AML-193 (cell line): ENCODE measurements around the gene SPAG17.

Experiments
- DNase-seq, 2 experiments: peaks; one replicate each; lab custom pipeline; 2025; lab: John Stamatoyannopoulos, UW

The SPAG17 gene

DNA sequence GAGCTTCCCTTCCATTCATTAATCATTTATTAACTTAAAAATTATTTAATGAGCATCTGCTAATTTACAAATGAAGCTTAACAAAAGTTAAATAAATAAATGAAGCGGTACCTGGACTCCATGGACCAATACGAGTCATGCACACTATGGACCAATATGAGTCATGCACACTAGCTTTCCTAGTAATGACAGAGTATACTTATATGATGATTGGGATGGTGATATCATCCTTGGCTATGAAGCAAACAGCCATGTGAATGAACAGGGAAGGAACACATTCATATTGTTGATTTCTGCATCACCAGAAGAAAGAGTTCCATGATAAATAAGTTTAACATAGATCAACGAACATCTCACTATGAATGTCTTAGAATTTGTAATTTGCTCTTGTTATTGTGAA is 109.9 kb downstream of the SPAG17 start:
- no peak for DNase-seq

DNA sequence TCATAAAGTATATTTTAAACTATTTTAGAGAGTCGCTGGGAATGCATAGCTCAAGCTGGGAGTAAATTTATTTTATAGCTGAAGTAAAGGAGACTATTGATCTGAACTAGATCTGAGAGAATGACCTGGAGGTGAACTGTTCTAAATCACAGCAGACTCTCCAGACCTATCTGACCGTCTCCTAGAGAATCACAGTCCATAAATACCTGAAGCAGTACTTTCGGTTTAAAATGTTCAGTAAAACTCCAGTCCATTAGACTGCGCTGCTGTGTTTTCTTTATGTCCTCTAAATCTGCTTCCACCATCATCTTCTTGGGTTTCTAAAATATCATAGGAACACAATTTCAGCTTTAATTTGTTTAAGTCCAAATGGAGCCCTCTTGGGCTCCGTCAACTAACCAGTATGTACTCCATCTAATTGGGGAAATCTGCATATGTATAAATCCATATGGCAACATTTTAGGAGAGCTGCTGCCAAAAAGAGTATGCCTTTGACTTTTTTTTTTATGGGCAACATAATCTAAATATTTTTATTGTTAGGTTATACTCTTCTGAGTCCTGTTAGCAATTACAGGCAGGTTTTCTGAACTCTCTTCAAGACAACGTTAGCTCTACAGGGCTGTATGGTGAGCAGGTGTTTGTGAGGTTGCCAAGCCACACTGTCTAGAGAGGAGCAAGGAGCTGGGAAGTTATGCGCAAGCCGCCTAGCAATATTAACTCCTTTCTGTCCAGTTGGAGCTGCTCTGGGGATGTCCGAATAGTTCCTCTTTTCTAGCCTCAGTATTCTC is 111.2 kb downstream of the SPAG17 start:
- DNase-seq: no peak

DNA sequence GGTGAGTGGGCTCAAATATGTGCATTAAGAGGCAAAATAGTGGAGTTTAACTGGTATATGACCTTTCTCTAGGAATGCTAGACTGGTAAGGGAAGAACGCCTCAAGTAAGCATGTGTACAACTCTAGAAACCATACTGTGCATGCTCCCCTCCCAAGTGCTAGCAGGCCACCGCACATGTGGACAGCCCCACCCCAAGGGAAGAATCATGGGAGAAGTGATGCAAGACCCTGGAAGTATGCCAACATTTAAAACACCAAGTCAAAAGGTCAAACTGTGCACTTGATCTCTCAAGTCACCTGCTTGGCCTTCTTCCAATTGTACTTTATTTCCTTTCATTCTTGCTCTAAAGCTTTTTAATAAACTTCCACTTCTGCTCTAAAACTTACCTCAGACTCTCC is 135.0 kb downstream of the SPAG17 start:
- DNase-seq: no peak

DNA sequence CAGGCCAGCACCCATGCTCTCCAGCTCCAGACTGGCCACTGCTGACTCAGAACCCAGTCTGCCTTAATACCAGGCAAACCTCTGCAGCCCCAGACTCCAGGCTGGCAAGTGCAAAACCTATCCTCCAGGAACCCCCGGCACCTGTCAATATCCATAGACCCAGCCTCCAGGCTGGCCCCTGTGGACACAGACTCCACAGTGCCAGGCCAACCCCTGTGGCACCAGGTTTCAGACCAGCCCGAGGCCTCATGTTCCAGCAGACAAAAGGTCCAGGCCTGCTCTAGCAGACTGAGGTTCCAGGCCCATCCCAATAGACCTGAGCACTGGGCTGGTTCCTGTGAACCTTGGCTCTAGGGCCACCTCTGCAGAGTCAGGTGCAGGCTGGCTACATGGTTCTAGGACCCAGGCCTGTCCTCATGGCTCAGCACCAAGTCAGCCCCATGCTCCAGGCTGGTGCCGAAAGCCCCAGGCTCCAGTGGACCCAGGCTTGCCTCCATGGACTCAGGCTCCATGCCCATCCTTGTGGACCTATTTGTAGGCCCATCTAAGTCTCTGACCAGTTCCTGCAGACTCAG is 137.3 kb downstream of the SPAG17 start:
- no peak for DNase-seq

DNA sequence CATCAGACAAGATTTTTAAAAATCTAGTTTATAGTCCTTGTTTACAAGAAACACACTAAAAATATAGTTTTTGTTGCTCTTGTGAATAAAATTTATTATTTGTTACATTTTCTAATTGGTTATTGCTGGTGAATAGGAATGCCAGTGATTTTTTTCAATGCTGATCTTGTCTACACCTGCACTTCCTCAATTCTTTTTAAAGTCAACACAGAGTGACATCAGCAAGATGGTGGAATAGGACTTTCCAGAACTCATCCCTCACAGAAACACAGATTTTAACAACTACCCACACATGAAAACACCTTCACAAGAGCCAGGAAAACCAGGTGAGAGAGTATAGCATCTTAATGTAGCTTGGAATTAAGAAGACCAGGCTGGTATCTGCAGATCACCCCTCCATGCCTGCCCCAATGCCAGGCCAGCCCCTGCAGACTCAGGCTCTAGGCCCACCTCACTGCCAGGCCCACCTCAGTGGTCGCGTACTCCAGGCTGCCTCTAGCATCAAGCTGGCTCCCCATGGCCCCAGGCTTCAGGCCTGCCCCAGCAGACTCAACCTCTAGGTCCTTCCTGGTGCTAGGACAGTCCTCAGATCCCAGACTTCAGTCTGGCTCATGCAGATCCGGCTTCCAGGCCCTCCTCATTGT is 137.9 kb downstream of the SPAG17 start:
- DNase-seq: no peak

DNA sequence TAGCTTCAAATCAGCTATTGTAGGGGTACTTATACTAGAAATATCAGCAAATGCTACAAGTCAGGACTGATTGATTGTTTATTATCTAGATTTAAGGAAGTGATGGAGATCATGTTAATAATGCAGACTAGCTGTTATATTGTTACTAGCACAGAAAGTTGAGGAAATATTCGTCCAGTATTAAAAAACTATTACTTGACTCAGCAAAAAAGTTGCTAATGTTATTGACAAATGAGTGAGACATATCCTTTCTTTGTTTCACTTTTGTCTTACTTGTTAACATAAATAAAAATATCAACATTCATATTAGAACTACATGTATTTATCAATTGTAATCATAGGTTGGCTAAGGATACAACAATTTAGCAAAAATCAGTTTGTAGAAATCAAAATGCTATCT is 141.4 kb downstream of the SPAG17 start:
- no peak for DNase-seq

DNA sequence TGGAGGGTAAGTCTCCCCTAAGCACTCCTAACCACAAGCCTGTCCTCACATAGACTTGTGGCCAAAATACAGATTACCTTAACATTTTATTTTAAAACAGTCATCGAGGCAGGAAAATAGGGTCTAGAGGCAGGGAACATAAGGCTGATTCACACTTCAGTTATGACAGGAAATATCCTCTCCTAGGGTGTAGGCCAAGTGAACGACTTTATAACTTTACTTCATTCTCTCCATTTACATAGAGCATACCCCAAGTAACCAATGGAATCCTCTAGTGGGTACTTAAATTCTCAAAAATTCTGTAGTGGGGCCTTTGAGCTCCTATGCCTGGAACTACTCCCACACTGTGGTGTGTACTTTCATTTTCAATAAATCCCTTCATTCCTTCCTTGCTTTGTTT is 142.5 kb downstream of the SPAG17 start:
- no peak for DNase-seq

DNA sequence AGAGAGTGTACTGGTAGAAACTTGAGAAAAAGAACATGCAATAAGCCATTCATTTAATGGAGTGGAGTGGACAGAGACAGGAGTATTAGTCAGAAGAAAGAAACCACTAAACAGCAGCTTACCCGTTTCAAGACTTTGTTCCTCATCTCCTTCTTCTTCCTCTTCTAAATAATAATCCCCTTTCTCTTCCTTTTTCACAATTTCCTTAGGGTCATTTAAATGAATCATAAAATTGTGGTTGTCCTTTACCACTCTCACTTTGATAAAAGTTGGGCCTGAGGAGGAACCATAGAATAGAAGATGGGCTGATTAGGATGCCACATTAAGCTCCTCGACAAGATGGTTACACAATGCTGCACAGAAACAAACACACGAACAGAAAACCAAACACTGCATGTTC is 145.9 kb downstream of the SPAG17 start:
- peak; percentile 40 to 46 for DNase-seq

DNA sequence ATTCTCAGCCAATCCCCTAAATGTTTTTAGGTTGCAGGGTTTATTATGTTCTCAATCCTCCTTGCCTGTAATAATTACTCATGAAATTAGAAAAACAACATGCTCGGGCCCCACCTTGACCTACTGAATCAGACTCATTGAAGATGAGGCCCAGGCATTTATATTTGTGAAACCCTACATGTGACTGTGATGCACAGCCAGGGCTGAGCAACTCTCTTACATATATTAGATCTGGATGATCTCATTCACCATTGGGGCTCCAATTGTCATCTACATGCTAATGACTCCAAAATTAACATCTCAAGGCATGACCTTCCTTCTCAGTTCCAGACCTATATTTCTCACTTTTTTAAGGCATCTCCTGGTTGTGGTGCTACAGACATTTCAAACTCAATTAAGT is 152.1 kb downstream of the SPAG17 start:
- DNase-seq: no peak

DNA sequence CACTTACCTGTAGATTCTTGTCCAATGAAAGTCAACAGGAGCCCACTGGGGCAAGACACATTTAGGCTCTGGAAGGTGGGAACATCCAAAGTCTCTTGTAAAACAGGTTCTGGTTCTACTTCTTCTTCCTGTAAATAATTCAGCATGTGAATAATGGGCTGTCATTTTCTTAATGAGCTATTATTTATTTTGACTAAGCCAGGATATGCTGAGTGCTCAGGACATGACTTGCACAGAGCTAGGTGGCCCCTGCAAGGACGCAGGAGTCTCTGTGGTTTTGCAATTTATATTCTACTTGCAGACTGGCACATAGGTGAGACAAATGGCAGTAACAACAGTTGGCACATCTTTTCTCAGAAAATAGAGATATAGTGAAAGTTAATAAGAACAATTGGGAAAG is 156.8 kb downstream of the SPAG17 start:
- DNase-seq: no peak

DNA sequence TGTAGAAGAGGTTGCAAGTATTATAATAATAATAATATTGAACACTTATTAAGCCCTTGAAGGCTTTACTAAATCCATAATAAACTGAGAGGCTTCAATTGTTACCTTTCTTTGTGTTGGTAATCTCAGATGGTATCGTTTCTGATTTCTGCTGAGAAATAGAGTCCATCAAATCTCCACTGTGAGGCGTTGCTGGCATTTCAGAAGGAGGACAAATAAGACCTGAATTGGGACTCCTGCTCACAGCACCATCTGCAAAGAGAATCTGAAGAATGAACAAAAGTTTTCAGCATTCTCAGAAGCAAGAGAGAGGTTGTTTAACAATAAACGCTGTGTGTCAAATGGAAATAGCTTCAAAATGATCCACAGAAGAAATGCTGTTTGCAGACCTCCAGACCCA is 161.8 kb downstream of the SPAG17 start:
- no peak for DNase-seq

DNA sequence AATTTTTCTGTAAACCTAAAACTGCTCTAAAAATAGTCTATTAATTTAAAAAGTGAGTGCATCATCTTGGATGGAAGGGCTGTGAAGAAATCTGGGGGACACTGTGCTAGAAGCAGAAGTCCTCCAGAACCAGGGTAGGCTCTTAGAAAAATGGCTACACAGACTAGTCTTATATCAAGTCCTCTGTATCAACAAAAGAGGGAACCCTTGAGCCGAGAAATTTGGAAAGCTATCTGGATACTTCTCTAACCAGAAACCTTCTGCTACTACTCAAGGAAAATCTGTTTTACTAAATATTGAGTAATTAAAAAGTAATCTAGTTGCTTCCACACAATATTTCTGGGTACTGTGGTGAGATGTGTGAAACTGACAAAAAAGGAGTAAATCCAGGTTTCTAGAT is 163.4 kb downstream of the SPAG17 start:
- DNase-seq: no peak

DNA sequence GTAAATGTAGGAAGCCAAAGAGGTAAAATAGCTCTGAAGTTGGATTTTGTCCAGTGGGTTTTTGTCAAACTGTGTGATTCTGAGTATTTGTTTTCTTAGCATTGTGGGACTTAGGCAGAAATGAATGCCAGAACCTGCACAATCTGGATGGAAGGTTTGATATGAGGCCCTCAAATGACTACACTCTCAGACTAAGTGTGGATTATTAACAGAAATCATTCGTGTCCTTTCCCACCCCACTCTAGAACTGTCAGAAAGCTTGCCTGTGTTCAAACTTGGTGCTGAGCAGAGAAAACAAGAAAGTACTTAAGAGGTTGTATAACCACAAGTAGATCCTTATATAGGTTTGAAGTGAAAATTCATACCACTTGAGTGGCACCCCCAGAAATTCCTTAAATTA is 167.0 kb downstream of the SPAG17 start:
- no peak for DNase-seq

DNA sequence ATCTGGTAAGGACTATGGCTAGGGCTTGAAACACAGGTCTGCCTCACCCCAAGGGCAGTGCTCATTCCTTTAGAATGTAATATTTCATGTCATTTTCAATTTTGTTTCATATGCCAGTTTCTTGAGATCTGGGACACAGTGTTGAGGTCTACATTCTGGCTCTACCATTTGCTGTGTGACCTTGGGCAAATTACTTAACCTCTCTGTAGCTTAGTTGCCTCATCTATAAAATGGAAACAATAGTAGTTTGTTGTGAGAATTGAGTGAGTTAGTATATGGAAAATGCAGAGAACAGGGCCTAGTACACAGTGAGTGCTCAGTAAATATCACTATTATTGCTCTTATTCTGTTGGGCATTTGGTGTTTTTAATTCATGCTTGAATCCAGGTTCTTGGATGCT is 171.1 kb downstream of the SPAG17 start:
- no peak for DNase-seq

DNA sequence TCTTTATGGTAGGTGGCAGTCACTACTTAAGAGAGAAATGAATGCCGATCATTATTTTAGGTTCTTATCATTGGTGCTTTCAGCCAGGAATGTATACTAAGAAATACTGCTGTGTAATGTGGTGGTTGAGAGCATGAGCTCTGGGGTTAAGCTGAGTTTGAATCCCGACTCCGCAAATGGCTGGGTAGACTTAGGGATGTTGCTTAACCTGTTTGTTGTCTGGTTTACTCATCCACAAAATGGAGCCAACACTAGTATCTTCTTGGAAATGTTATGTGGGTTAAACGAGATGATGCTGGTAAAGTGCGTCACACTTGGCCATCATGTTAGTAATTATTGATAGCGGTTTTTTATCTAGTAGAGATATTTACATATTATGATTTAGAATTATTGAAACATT is 171.7 kb downstream of the SPAG17 start:
- no peak for DNase-seq

DNA sequence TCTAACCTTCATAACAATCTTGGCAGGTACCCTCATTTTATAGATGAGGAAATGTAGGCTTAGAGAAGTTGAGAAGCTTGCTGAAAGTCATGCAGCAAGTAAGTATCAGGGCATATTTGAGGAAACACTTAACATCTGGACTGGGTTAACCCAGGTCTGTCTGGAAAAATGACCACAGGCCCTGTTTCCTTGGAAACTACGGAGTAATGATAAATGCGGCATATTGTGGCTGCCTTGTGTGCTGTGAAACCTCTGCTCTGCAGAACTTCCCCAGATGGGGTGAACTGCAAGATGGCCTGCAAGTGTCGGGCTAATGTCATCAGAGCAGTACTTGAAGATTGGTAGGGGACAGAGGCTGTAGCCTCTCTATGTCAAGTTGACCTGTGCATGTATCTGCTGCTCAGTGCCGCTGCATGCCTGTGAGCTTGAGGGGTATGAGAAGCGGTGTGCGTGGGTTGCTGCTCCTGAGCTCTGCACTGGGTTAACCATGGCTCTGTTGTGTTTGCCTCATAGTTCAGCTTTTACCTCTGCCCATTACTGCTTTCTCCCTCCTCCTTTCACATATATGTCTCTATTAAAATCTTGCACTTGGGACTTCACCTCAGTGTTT is 172.4 kb downstream of the SPAG17 start:
- DNase-seq: no peak

DNA sequence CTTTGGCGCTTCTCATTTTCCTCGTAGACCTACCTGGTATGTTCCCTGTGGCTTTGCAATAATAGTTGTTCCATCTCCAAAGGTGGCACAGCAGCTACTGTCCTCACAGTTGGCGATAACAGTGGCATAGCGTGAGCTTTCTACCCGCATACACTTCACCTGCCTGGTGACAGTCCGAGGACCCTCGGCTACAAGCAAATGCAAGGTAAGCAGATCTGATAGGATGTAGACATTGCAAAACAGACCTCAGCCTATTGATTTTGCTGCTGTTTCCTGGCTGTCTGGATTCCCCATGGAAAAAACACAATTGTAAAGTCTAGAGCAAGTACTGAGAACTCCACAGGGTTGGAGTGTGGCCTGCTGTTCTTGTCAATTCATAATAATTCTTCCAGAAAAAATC is 177.0 kb downstream of the SPAG17 start:
- DNase-seq: no peak

DNA sequence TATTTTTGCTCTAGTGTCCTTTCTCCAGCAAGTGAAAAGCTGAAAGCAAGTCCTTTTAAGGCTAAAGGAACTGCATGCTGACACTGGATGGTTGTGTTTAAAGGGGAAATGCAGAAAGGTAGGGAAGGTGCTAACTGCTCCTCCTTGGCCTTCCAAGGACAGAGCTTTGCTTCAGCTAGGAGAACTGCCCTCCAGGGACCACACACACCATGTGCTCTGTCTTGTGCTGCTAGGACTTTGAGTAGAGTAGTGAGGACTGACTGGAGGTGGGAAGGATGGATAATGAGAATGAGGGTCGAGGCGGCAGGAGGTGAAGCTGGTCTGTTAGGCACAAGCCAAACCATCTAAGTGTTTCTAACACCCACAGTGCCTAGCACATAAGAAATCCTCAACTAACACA is 177.6 kb downstream of the SPAG17 start:
- no peak for DNase-seq

DNA sequence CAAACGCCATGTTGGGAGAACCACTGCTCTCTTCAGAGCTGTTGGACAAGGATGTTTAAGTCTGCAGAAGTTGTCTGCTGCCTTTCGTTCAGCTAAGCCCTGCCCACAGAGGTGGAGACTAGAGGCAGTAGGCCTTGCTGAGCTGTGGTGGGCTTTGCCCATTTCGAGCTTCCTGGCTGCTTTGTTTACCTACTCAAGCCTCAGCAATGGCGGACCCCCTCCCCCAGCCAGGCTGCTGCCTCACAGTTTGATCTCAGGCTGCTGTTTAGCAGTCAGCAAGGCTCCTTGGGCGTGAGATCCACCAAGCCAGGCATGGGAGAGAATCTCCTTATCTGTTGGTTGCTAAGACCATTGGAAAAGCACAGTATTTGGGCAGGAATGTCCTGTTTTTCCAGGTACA is 180.7 kb downstream of the SPAG17 start:
- DNase-seq: no peak

DNA sequence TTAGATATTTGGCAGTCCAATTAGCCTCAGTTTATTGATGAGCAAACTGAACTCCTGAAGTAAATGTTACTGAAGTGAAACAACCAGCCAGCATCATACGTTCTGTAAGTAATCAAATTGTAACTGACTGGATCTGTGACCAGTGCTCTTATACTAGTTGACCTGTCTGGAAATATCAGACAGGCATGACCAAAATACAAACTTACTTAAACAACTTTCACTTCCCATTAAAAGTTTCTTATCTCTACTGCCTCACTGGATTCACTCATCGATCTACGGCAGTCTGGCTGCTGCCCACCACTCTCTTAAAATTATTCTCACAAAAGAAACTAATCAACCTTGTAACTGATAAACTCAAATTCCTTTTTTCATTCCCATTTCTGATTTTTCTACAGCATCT is 199.1 kb downstream of the SPAG17 start:
- no peak for DNase-seq

DNA sequence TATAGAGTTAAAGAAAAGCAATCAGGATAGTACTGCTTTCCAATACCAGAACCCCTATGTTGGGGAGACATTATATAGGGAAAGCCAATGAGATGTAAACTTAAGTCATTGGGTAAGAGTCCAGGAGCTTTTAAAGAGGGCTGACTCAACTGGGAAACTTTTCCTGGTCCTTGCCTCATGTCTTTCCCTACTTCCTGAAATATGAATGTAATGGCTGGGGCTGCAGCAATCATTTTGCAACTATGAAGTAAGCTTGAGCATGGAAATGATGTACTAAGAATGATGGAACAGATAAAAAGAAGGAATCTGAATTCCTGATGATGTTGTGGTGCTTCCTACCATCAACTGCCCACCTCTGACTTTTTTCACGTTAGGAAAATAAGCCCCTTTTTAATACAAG is 199.8 kb downstream of the SPAG17 start:
- DNase-seq: no peak

DNA sequence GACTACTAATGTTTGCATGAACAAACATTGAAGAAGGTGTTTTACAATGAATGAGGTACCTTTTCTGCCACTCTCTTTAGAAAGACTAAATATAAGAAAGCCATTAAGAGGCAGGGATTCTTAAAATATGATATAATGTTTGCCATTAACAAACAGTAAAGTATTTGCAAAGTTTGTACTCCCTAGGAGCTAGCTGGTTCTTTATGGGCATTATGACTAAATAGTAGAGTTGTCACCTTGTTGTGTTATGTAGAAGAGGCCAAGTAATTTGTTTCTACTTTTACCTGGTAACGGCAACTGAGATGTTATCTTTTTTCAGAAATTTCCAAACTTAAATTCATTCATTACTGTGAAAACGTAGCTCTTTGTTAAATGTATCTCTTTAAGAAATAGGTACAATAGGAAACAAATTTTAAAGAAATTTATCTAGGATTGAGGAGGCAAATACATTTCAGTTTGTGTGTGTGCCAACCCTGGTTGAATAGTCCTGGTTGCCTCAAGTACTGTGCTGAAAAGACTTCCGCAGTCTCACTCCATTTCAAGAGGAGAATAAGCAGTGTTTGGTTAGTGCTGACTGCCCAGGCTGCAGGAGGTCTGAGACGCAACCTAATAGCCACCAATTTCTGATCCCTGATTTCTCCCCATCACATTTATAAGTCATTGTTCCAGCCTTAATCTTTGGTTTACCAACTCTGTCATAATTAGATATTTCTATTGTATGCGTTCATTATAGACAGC is 203.4 kb downstream of the SPAG17 start:
- no peak for DNase-seq

DNA sequence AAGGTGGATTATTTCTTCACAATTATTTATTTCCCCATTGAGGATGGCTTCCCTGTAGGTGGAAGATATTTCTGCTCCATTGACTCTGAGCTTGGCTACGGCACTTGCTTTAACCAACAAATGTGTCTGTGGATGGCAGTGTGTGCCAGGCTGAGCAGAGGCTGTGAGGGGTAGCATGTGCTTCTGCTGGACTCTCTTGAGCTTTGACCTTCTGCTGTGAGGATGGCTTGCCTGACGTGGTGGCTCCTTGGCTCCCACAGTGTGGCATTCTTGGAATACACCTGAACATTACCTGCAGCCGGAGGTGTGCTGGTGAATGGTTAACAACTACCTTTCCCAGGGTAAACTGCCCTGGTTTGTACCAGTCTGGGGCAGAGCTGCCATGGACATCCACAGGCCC is 208.6 kb downstream of the SPAG17 start:
- no peak for DNase-seq
